Adrenal gland (tissue), 12 donors: ENCODE measurements around the gene SYTL3. TPM values are rescaled to one million over a fixed set of nuclear protein-coding genes. Genes with fewer than 3 reads are reported as not detected.

Experiments
- DNase-seq, 7 donors: peaks; one replicate each; pipeline ENCODE4 v3.0.0-alpha.2; 2019 to 2020
- H3K27ac ChIP-seq, 5 donors: fragments of 200-600 bp; sonication (generic) in 4 of 5; 1 replicate in 3 of 5; 2 replicates in 2 of 5; pipeline versions ENCODE4 v1.5.1 to v1.8.0; 2016 to 2020; ENCODE audit warnings: mild to moderate bottlenecking in 1 of 5
- H3K27me3 ChIP-seq: fragments of 200-600 bp; 2 replicates; pipeline ENCODE4 v1.8.0; 2021
- H3K36me3 ChIP-seq, 2 donors: fragments of 200-600 bp; replicated peaks in 1 of 2; 1 replicate in 1 of 2; 2 replicates in 1 of 2; pipeline versions ENCODE4 v1.5.1 to v1.8.0; 2018 to 2022
- H3K4me1 ChIP-seq, 2 donors: fragments of 200-600 bp; replicated peaks in 1 of 2; 1 replicate in 1 of 2; 2 replicates in 1 of 2; pipeline versions ENCODE4 v1.5.1 to v1.8.0; 2018 to 2021
- H3K4me3 ChIP-seq, 4 donors: fragments of 200-600 bp; sonication (generic) in 3 of 4; one replicate each; pipeline ENCODE4 v1.5.1; 2016 to 2018
- H3K9me3 ChIP-seq, 3 donors: fragments of 200-600 bp; sonication (generic) in 1 of 3; replicated peaks in 1 of 3; 1 replicate in 2 of 3; 2 replicates in 1 of 3; pipeline versions ENCODE4 v1.5.1 to v1.8.0; 2016 to 2021
- CTCF ChIP-seq, 6 experiments: fragments of 450-650 bp in 4 of 6; fragments of 200-600 bp in 2 of 6; sonication (generic) in 1 of 6; IDR thresholded peaks; 1 replicate in 5 of 6; 2 replicates in 1 of 6; pipeline versions ENCODE4 v1.5.1 to v1.8.0; 2016 to 2021; ENCODE audit warnings: antibody characterized with exemption in 6 of 6, mild to moderate bottlenecking in 2 of 6, moderate library complexity in 1 of 6
- POLR2A ChIP-seq, 2 donors: fragments of 450-650 bp; IDR thresholded peaks; one replicate each; pipeline ENCODE4 v1.6.1; 2017; ENCODE audit warnings: antibody characterized with exemption in 2 of 2, mild to moderate bottlenecking in 2 of 2, moderate library complexity in 1 of 2
- WGBS, 4 donors: extraction: QIAGEN DNeasy Blood & Tissue Kit in 2 of 4; methylation state at CpG; one replicate each; pipeline versions ENCODE4 v1.1.5 to v1.1.7; 2013 to 2017; 5-methylcytosine and 5-hydroxymethylcytosine counted together
- intact Hi-C, 2 donors: fragments of 100-400 bp; cut with DNase I; formaldehyde crosslinking; loops; one replicate each; pipeline versions ENCODE4 v1.14.1 to v1.15.0; 2022 to 2023
- polyA plus RNA-seq, 3 donors: library from polyadenylated mRNA; stranded (reverse); fragments of 200-250 nt in 2 of 3; fragments of 350-450 nt in 1 of 3; fragmentation: Illumina TruSeq in 1 of 3; extraction: RNeasy Lipid Tissue Mini Kit (QIAGEN cat#74804) in 1 of 3; gene quantifications; one replicate each; pipeline ENCODE4 v1.2.3, GENCODE V29; 2013 to 2014
- total RNA-seq, 9 donors: library from RNA; depleted of rRNA in 4 of 9; stranded (reverse); fragments of >200 nt in 4 of 9; fragments of 120-200 nt in 1 of 9; fragmentation: NEBNext Ultra II Directional in 1 of 9; extraction: Animal tissue kit (Norgen Biotek cat#: 25700) in 1 of 9; gene quantifications; one replicate each; pipeline versions ENCODE4 v1.1.0 to v1.2.4, GENCODE V29; 2013 to 2023
- donor health status: healthy with polysubstance abuse.
- donor health status: Bipolar disorder and iron deficiency.
- donor health status: DM: yes; HTN: yes; CAD: no.
- donor health status: DM: no; HTN: no; CAD: no.
- donor health status: DM: no; HTN: no; CAD: no.
- donor health status: DM: yes; HTN: yes; CAD: no.

The SYTL3 gene
- total and polyA plus RNA-seq, 12 donors: 0.94 to 3.9 (median 2.1) TPM

GRCh38 chr6:158804207-158804606, 154.4 kb downstream of the SYTL3 start:
- TF ChIP-seq CTCF (IDR thresholded peaks at IDR 0.05): no peak
- TF ChIP-seq POLR2A (IDR thresholded peaks at IDR 0.05): no peak
- Histone ChIP-seq H3K36me3 (no peaks in the 10 kb centered on the region), H3K4me3 (peak overlapping the region in 1 of 4 donors; percentile 21), H3K4me1 (peaks cover 56 to 79% of the 10 kb centered on the region in 2 donors), H3K27ac (peak overlapping the region in 4 of 5 donors; percentile 56 to 92 (median 84)), H3K9me3 (no peaks in the 10 kb centered on the region), H3K27me3 (no peaks in the 10 kb centered on the region)
- no peak for DNase-seq
- intact Hi-C loops: no loop called here

- H3K27me3 ChIP-seq: no peaks in the 10 kb centered on the region
- no peaks in the 10 kb centered on the region for H3K9me3 ChIP-seq
- no peak overlapping the region for H3K4me3 ChIP-seq
- TF ChIP-seq POLR2A (IDR thresholded peaks at IDR 0.05): no peak
- TF ChIP-seq CTCF (IDR thresholded peaks at IDR 0.05): no peak
- peak in 1 of 7 donors; percentile 47 for DNase-seq
- H3K4me1 ChIP-seq: peaks cover 55 to 79% of the 10 kb centered on the region in 2 donors
- no peaks in the 10 kb centered on the region for H3K36me3 ChIP-seq
- intact Hi-C loops: no loop called here
- 85 to 92% (median 87%) methylated on average over 5 of the region's 5 CpGs for WGBS, 4 donors
- H3K27ac ChIP-seq: peak overlapping the region in 1 of 5 donors; percentile 23
Measured at GRCh38 chr6:158805698-158806377, 156.0 kb downstream of the SYTL3 start.

GRCh38 chr6:158807515-158808441, 157.9 kb downstream of the SYTL3 start:
- Histone ChIP-seq H3K27me3 (no peaks in the 10 kb centered on the region), H3K27ac (peak overlapping the region in 3 of 5 donors; percentile 30 to 62 (median 36)), H3K36me3 (no peaks in the 10 kb centered on the region), H3K4me1 (peaks cover 47 to 77% of the 10 kb centered on the region in 2 donors), H3K9me3 (no peaks in the 10 kb centered on the region), H3K4me3 (no peak overlapping the region)
- TF ChIP-seq CTCF (IDR thresholded peaks at IDR 0.05) (no peak), POLR2A (IDR thresholded peaks at IDR 0.05) (no peak)
- DNase-seq: peak in 1 of 7 donors; percentile 38
- 62 to 75% (median 68%) methylated on average over 8 of the region's 8 CpGs for WGBS, 4 donors
- intact Hi-C loops: no loop called here

- peaks cover 44 to 77% of the 10 kb centered on the region in 2 donors for H3K4me1 ChIP-seq
- no peaks in the 10 kb centered on the region for H3K9me3 ChIP-seq
- 77 to 82% (median 79%) methylated on average over 6 of the region's 6 CpGs for WGBS, 4 donors
- H3K4me3 ChIP-seq: no peak overlapping the region
- no peaks in the 10 kb centered on the region for H3K36me3 ChIP-seq
- H3K27me3 ChIP-seq: no peaks in the 10 kb centered on the region
- intact Hi-C loops: no loop called here
- peak in 2 of 7 donors; percentile 15 to 44 for DNase-seq
- H3K27ac ChIP-seq: peak overlapping the region in 3 of 5 donors; percentile 30 to 62 (median 36)
- TF ChIP-seq POLR2A (IDR thresholded peaks at IDR 0.05): no peak
- no peak for TF ChIP-seq CTCF (IDR thresholded peaks at IDR 0.05)
Measured at GRCh38 chr6:158808442-158808833, 158.6 kb downstream of the SYTL3 start.
